PC-9 (cell line): ENCODE results near the gene PNPO.

Experiments used
- EZH2 ChIP-seq: fragments of 200-600 bp; sonication (generic); IDR thresholded peaks from 2 replicates; pipeline ENCODE4 v1.8.0; 2017; ENCODE audit warnings: antibody characterized with exemption, low read depth
- TF ChIP-seq, protein P1 (sequence below): fragments of 200-600 bp; sonication (generic); conservative IDR thresholded peaks from 2 replicates; pipeline ENCODE4 v1.6.1; 2017; ENCODE audit warnings: mixed run types, antibody characterized with exemption, mild to moderate bottlenecking, moderate library complexity

DNA sequence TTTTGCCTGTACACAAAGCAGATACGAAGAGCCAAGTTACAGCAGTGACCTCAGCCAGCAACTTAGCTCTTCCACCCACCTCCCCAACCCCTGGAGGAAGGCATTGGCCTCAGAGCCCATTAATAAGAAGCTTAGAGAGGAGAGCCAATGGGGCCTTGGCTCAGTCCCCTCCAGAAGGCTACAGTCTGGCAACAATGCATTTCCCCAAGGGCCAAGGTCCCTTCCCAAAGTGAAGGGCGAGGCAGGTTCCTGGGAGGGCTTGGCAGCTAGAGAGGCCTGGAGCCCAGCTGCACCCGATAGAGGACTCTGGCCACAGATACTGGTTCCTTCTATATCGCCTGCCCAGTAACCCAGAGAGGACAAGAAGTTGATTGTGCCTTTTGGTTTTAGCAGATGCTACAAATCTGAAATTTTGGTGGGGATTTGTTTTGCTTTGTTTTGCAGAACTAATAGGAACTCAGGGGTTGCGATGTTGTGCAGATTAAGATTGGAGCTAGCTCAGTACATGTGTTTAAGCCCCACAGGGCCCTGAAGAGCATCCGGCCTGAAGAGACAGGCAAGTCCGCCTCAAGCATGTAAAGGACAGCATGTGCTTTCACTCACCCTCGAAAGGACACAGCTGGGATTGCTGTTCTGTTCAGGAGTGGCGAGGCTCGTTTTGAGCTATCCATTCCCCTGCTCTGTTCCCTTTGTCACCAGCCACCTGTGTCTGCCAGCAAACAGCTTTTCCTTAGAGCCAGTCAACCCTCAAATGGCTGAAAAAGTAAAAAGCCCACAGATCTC lies 12.0 kb upstream of the PNPO start:
- TF ChIP-seq, protein P1, sequence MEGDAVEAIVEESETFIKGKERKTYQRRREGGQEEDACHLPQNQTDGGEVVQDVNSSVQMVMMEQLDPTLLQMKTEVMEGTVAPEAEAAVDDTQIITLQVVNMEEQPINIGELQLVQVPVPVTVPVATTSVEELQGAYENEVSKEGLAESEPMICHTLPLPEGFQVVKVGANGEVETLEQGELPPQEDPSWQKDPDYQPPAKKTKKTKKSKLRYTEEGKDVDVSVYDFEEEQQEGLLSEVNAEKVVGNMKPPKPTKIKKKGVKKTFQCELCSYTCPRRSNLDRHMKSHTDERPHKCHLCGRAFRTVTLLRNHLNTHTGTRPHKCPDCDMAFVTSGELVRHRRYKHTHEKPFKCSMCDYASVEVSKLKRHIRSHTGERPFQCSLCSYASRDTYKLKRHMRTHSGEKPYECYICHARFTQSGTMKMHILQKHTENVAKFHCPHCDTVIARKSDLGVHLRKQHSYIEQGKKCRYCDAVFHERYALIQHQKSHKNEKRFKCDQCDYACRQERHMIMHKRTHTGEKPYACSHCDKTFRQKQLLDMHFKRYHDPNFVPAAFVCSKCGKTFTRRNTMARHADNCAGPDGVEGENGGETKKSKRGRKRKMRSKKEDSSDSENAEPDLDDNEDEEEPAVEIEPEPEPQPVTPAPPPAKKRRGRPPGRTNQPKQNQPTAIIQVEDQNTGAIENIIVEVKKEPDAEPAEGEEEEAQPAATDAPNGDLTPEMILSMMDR = no peak
- TF ChIP-seq EZH2 = no peak
